SK-N-SH treated with all-trans-retinoic acid at 6 μM for 48 hours (cell line): ENCODE results near the gene ANKS1A.

ENCODE experiments used
- ESRRG ChIP-seq: fragments of 250-450 bp; sonication (Bioruptor Pico); IDR thresholded peaks from 2 replicates; pipeline ENCODE4 v1.6.1; 2021; ENCODE audit warnings: mild to moderate bottlenecking
- PPARA ChIP-seq: fragments of 250-450 bp; sonication (Bioruptor Pico); IDR thresholded peaks from 2 replicates; pipeline ENCODE4 v1.5.0; 2020; ENCODE audit warnings: mild to moderate bottlenecking, borderline replicate concordance
- ZFP30 ChIP-seq: fragments of 450-650 bp; formaldehyde crosslinking; IDR thresholded peaks from 2 replicates; pipeline ENCODE4 v1.5.0; 2022; ENCODE audit warnings: mild to moderate bottlenecking, moderate library complexity
- ZNF8 ChIP-seq: fragments of 450-650 bp; formaldehyde crosslinking; IDR thresholded peaks from 2 replicates; pipeline ENCODE4 v1.5.0; 2020; ENCODE audit warnings: mild to moderate bottlenecking, moderate library complexity
- TF ChIP-seq, protein P1 (sequence below): fragments of 250-450 bp; sonication (Bioruptor Pico); IDR thresholded peaks from 2 replicates; pipeline ENCODE4 v1.5.1; 2020; ENCODE audit warnings: low read depth, mild to moderate bottlenecking, moderate library complexity

DNA sequence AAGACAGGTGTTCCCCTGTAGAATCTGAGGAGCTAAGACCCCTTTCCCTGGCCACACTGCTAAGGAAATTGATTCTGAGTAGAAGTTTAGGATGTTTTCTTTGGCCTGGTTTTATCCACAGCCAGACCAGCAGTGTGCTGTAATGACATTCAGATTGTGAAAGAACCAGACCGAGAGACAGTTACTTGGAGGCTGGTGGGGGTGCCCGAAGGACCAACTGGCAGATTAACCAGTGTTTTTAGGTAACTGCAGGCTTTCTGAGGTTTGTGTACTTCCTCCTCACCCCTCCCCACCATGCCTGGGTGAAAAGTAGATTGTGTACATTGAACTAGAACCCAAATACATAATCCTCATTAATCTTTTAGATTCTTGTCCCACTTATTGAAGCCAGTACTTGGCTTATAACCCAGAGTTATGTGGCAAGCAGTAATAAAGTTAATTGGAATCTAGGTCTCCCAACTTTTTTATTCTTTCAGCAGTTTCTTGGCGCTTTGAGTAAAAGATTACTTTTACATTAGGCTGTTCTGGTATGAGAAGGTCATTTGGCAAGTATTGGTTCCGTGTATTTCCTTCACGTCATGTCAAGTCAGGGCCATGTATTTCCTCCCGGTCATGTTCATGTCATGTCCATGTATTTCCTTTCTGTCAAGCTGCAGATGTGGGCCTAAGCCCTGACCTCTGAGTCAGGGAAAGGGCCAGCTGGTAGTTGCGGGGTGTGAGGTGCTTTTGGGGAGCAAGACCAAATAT, 158.4 kb downstream of the ANKS1A start:
- TF ChIP-seq ZFP30 (CRISPR knock-in tag) (no peak), PPARA (CRISPR knock-in tag) (no peak), ESRRG (CRISPR knock-in tag) (no peak), ZNF8 (CRISPR knock-in tag) (no peak)
- TF ChIP-seq, protein P1, sequence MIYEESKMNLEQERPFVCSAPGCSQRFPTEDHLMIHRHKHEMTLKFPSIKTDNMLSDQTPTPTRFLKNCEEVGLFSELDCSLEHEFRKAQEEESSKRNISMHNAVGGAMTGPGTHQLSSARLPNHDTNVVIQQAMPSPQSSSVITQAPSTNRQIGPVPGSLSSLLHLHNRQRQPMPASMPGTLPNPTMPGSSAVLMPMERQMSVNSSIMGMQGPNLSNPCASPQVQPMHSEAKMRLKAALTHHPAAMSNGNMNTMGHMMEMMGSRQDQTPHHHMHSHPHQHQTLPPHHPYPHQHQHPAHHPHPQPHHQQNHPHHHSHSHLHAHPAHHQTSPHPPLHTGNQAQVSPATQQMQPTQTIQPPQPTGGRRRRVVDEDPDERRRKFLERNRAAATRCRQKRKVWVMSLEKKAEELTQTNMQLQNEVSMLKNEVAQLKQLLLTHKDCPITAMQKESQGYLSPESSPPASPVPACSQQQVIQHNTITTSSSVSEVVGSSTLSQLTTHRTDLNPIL (CRISPR knock-in tag) = no peak
